ENCODE results near the gene SLC4A3. TPM values are rescaled to one million over a fixed set of nuclear protein-coding genes. Genes with fewer than 3 reads are reported as not detected.
A peak's percentile ranks its signal among the peaks of the same experiment; 100 is the strongest.

SLC4A3 gene
- total and polyA plus RNA-seq, 2 of the 13 experiments (the other 11 are each of a cell fraction or from before 2014, with no cell fraction given): 0.18 to 0.95 TPM

GRCh38 chr2:219597552-219598307, 29.7 kb upstream of the SLC4A3 start, which contains the start of gene STK11IP (continued):
- TF ChIP-seq HIVEP1 (CRISPR knock-in tag; IDR thresholded peaks at IDR 0.05) (peak; percentile 99), NFE2L2 (IDR thresholded peaks at IDR 0.05; ENCODE audit: low read length) (no peak), ZNF180 (CRISPR knock-in tag; IDR thresholded peaks at IDR 0.05; ENCODE audit: borderline replicate concordance, low read depth) (0 out of 2 replicates have a peak, but pooled peaks have one; percentile 63), MBNL3 (CRISPR knock-in tag; conservative IDR thresholded peaks at IDR 0.05) (no peak), ATF7-NPFF (CRISPR knock-in tag; IDR thresholded peaks at IDR 0.05; ENCODE audit: low read depth) (0 out of 2 replicates have a peak, but pooled peaks have one; percentile 68), JUN (CRISPR knock-in tag; IDR thresholded peaks at IDR 0.05) (peak; percentile 26; the same call in 1 of the 2 replicates), CBFB (CRISPR knock-in tag; IDR thresholded peaks at IDR 0.05) (peak; percentile 81; the same call in 1 of the 2 replicates), HNRNPLL (IDR thresholded peaks at IDR 0.05; ENCODE audit: low read depth, low read length, poor library complexity, severe bottlenecking) (peak; percentile 86), JARID2 (CRISPR knock-in tag; IDR thresholded peaks at IDR 0.05; ENCODE audit: insufficient replicate concordance) (peak; percentile 47), MAX (IDR thresholded peaks at IDR 0.05) (peak; percentile 81), ZNF264 (CRISPR knock-in tag; IDR thresholded peaks at IDR 0.05) (no peak; the same call in 1 of the 2 replicates), ZNF496 (CRISPR knock-in tag; IDR thresholded peaks at IDR 0.05; ENCODE audit: insufficient replicate concordance) (no peak), HNF1B (CRISPR knock-in tag; IDR thresholded peaks at IDR 0.05) (peak; percentile 93), SMARCC2 (IDR thresholded peaks at IDR 0.05) (no peak), RFX1 (IDR thresholded peaks at IDR 0.05) (peak; percentile 100), IKZF1 (IDR thresholded peaks at IDR 0.05) (no peak), FOXO4 (CRISPR knock-in tag; conservative IDR thresholded peaks at IDR 0.05) (no peak), NFE2L1 (CRISPR knock-in tag; IDR thresholded peaks at IDR 0.05; ENCODE audit: borderline replicate concordance) (no peak; the same call in 1 of the 2 replicates), ZNF879 (CRISPR knock-in tag; IDR thresholded peaks at IDR 0.05) (peak; percentile 31; the same call in 1 of the 2 replicates), ETV6 (CRISPR knock-in tag; conservative IDR thresholded peaks at IDR 0.05) (peak; percentile 75; the same call in 1 of the 2 replicates), TGIF2 (CRISPR knock-in tag; IDR thresholded peaks at IDR 0.05) (peak; percentile 82; the same call in 1 of the 2 replicates), E2F1 (CRISPR knock-in tag; IDR thresholded peaks at IDR 0.05) (0 out of 2 replicates have a peak, but pooled peaks have one; percentile 22), NFYB (CRISPR knock-in tag; IDR thresholded peaks at IDR 0.05) (peak; percentile 63), THAP11 (CRISPR knock-in tag; IDR thresholded peaks at IDR 0.05) (peak; percentile 95), ZNF276 (CRISPR knock-in tag; IDR thresholded peaks at IDR 0.05; ENCODE audit: low read depth) (peak; percentile 82; the same call in 1 of the 2 replicates)
